HepG2 (cell line): ENCODE results near the gene LTB4R2. TPM values are rescaled to one million over a fixed set of nuclear protein-coding genes. Genes with fewer than 3 reads are reported as not detected.

Experiments used
- ARHGAP35 ChIP-seq: sonication (generic); formaldehyde crosslinking; IDR thresholded peaks from 2 replicates; pipeline ENCODE4 v1.9.0; 2022; ENCODE audit warnings: mild to moderate bottlenecking, inconsistent platforms, moderate library complexity, missing genetic modification reagents, borderline replicate concordance
- CREM ChIP-seq, 2 experiments: sonication (generic) in 1 of 2; formaldehyde crosslinking in 1 of 2; IDR thresholded peaks; 2 replicates each; pipeline versions ENCODE4 v1.4.0 to v1.6.1; 2016 to 2020; ENCODE audit warnings: antibody characterized with exemption in 1 of 2, mild to moderate bottlenecking in 1 of 2, missing genetic modification reagents in 1 of 2
- E2F1 ChIP-seq: sonication (generic); formaldehyde crosslinking; IDR thresholded peaks from 2 replicates; pipeline ENCODE4 v1.5.0; 2020; ENCODE audit warnings: missing genetic modification reagents
- FOXP4 ChIP-seq: sonication (generic); formaldehyde crosslinking; IDR thresholded peaks from 2 replicates; pipeline ENCODE4 v1.4.0; 2020; ENCODE audit warnings: missing genetic modification reagents
- KDM5B ChIP-seq: sonication (generic); formaldehyde crosslinking; IDR thresholded peaks from 2 replicates; pipeline ENCODE4 v1.4.0; 2020; ENCODE audit warnings: missing genetic modification reagents, mild to moderate bottlenecking, borderline replicate concordance
- KMT2B ChIP-seq: IDR thresholded peaks from 2 replicates; pipeline ENCODE4 v1.6.1; 2016; ENCODE audit warnings: missing genetic modification reagents, missing compliant biosample characterization
- NCOA1 ChIP-seq: sonication (generic); formaldehyde crosslinking; IDR thresholded peaks from 2 replicates; pipeline ENCODE4 v1.9.0; 2021; ENCODE audit warnings: missing genetic modification reagents
- NFYC ChIP-seq: IDR thresholded peaks from 2 replicates; pipeline ENCODE4 v1.6.1; 2016; ENCODE audit warnings: missing genetic modification reagents, missing compliant biosample characterization
- SMAD1 ChIP-seq: sonication (generic); formaldehyde crosslinking; IDR thresholded peaks from 2 replicates; pipeline ENCODE4 v1.4.0; 2020; ENCODE audit warnings: missing genetic modification reagents, low read depth, mild to moderate bottlenecking, borderline replicate concordance
- SMARCE1 ChIP-seq: fragments of 450-650 bp; IDR thresholded peaks from 2 replicates; pipeline ENCODE4 v1.6.1; 2017; ENCODE audit warnings: borderline replicate concordance
- SNAPC2 ChIP-seq: sonication (generic); formaldehyde crosslinking; IDR thresholded peaks from 2 replicates; pipeline ENCODE4 v1.8.1; 2022; ENCODE audit warnings: mild to moderate bottlenecking, missing genetic modification reagents
- SP1 ChIP-seq, 2 experiments: fragments of 450-650 bp in 1 of 2; sonication (generic) in 1 of 2; formaldehyde crosslinking in 1 of 2; IDR thresholded peaks; 2 replicates each; pipeline versions ENCODE4 v1.4.0 to v1.6.1; 2016 to 2020; ENCODE audit warnings: missing genetic modification reagents in 1 of 2
- SP2 ChIP-seq: sonication (generic); formaldehyde crosslinking; IDR thresholded peaks from 2 replicates; pipeline ENCODE4 v1.5.1; 2020; ENCODE audit warnings: mild to moderate bottlenecking, missing genetic modification reagents
- TBL1XR1 ChIP-seq: fragments of 150-350 bp; IDR thresholded peaks from 2 replicates; pipeline ENCODE4 v1.6.1; 2014; ENCODE audit warnings: borderline replicate concordance, low read length; ENCODE audit not compliant: partially characterized antibody
- TCF12 ChIP-seq, 2 experiments: fragments of 450-650 bp in 1 of 2; sonication (generic) in 1 of 2; formaldehyde crosslinking in 1 of 2; IDR thresholded peaks; 2 replicates each; pipeline versions ENCODE4 v1.6.1 to v1.8.0; 2017 to 2022; ENCODE audit warnings: antibody characterized with exemption in 1 of 2, mild to moderate bottlenecking in 1 of 2, missing genetic modification reagents in 1 of 2, moderate library complexity in 1 of 2
- TOE1 ChIP-seq: sonication (generic); formaldehyde crosslinking; IDR thresholded peaks from 2 replicates; pipeline ENCODE4 v1.4.0; 2020; ENCODE audit warnings: mild to moderate bottlenecking, missing genetic modification reagents
- TRIM22 ChIP-seq: fragments of 450-650 bp; IDR thresholded peaks from 2 replicates; pipeline ENCODE4 v1.6.1; 2017
- ZC3H4 ChIP-seq: sonication (generic); formaldehyde crosslinking; IDR thresholded peaks from 2 replicates; pipeline ENCODE4 v1.4.0; 2020; ENCODE audit warnings: missing genetic modification reagents, borderline replicate concordance
- ZFP91 ChIP-seq: sonication (generic); formaldehyde crosslinking; IDR thresholded peaks from 2 replicates; pipeline ENCODE4 v1.9.0; 2022; ENCODE audit warnings: missing genetic modification reagents, mild to moderate bottlenecking, borderline replicate concordance
- ZMYM2 ChIP-seq: sonication (generic); formaldehyde crosslinking; IDR thresholded peaks from 2 replicates; pipeline ENCODE4 v1.8.0; 2022; ENCODE audit warnings: mild to moderate bottlenecking, missing genetic modification reagents
- ZNF225 ChIP-seq: sonication (generic); formaldehyde crosslinking; IDR thresholded peaks from 2 replicates; pipeline ENCODE4 v1.4.0; 2020; ENCODE audit warnings: mild to moderate bottlenecking, missing genetic modification reagents
- ZNF644 ChIP-seq: IDR thresholded peaks from 2 replicates; pipeline ENCODE4 v1.6.1; 2016; ENCODE audit warnings: low read depth
- ZNF720 ChIP-seq: sonication (generic); formaldehyde crosslinking; IDR thresholded peaks from 2 replicates; pipeline ENCODE4 v1.4.0; 2020; ENCODE audit warnings: missing genetic modification reagents
- ZNF83 ChIP-seq: sonication (generic); formaldehyde crosslinking; IDR thresholded peaks from 2 replicates; pipeline ENCODE4 v1.4.0; 2020; ENCODE audit warnings: missing genetic modification reagents, mild to moderate bottlenecking, borderline replicate concordance
- polyA plus RNA-seq, 8 experiments: library from polyadenylated mRNA; depleted of rRNA in 3 of 8; stranded (reverse) in 7 of 8; unstranded in 1 of 8; fragments of >200 nt; fragmentation: Illumina TruSeq in 4 of 8; extraction: Trizol in 4 of 8; gene quantifications; 2 replicates each; pipeline versions ENCODE4 v1.2.1 to v1.2.3, GENCODE V29; 2011 to 2016; ENCODE audit warnings: low read depth in 4 of 8, missing spikeins in 1 of 8, mixed read lengths in 1 of 8; ENCODE audit not compliant: insufficient read depth in 1 of 8
- total RNA-seq, 5 experiments: library from RNA; depleted of rRNA; stranded (reverse); fragments of >200 nt; fragmentation: Illumina TruSeq; extraction: Trizol; gene quantifications; 2 replicates each; pipeline ENCODE4 v1.2.3, GENCODE V29; 2016; ENCODE audit warnings: low read depth in 1 of 5

Gene LTB4R2
- total and polyA plus RNA-seq, 2 of the 13 experiments (the other 11 are each of a cell fraction or from before 2014, with no cell fraction given): 3.9 to 6.9 TPM

- TF ChIP-seq CREM (IDR thresholded peaks at IDR 0.05) (peak; percentile 23; the same call in 1 of the 2 replicates), CREM (CRISPR knock-in tag; IDR thresholded peaks at IDR 0.05) (no peak; the same call in 1 of the 2 replicates), ZNF644 (CRISPR knock-in tag) (peak; percentile 56), TOE1 (CRISPR knock-in tag) (peak; percentile 99), KDM5B (peak; percentile 100), SMARCE1 (no peak), TCF12 (IDR thresholded peaks at IDR 0.05) (no peak), TCF12 (CRISPR knock-in tag; IDR thresholded peaks at IDR 0.05) (peak; percentile 100), TRIM22 (no peak), FOXP4 (peak; percentile 93), SP1 (IDR thresholded peaks at IDR 0.05) (no peak), SP1 (CRISPR knock-in tag; IDR thresholded peaks at IDR 0.05) (peak; percentile 65), E2F1 (CRISPR knock-in tag) (peak; percentile 95), ZNF720 (CRISPR knock-in tag) (0 out of 2 replicates have a peak, but pooled peaks have one; percentile 37), TBL1XR1 (peak; percentile 65), ZMYM2 (CRISPR knock-in tag) (peak; percentile 89), ZFP91 (CRISPR knock-in tag) (peak; percentile 99), KMT2B (CRISPR knock-in tag) (peak; percentile 99), ZNF83 (CRISPR knock-in tag) (peak; percentile 97), ZNF225 (CRISPR knock-in tag) (peak; percentile 98), NFYC (CRISPR knock-in tag) (peak; percentile 68; the same call in 1 of the 2 replicates), NCOA1 (peak; percentile 96), SNAPC2 (peak; percentile 99), ZC3H4 (CRISPR knock-in tag) (peak; percentile 25; the same call in 1 of the 2 replicates), SP2 (CRISPR knock-in tag) (peak; percentile 76), ARHGAP35 (CRISPR knock-in tag) (peak; percentile 99), SMAD1 (CRISPR knock-in tag) (peak; percentile 100)
Measured at GRCh38 chr14:24271134-24271833, 38.7 kb upstream of the LTB4R2 start, which contains the start of gene RABGGTA (continued).
